T-helper 2 cell treated with Interferon-gamma antibody and Interleukin-4, amounts not matched to agents 100 ng/mL and 5 ng/mL, for 36 hours (primary cell): ENCODE results near the gene SLC25A10. TPM values are rescaled to one million over a fixed set of nuclear protein-coding genes. Genes with fewer than 3 reads are reported as not detected.

Source experiments
- intact Hi-C: fragments of 100-400 bp; cut with micrococcal nuclease; formaldehyde crosslinking; loops from one replicate; pipeline ENCODE4 v1.15.1; 2023
- total RNA-seq: library from RNA; stranded (reverse); gene quantifications from 2 replicates; pipeline ENCODE4 v1.2.3, GENCODE V29; 2022

Gene SLC25A10
- total RNA-seq, 1 donor from 2014 or later, result 36.6 TPM

DNA sequence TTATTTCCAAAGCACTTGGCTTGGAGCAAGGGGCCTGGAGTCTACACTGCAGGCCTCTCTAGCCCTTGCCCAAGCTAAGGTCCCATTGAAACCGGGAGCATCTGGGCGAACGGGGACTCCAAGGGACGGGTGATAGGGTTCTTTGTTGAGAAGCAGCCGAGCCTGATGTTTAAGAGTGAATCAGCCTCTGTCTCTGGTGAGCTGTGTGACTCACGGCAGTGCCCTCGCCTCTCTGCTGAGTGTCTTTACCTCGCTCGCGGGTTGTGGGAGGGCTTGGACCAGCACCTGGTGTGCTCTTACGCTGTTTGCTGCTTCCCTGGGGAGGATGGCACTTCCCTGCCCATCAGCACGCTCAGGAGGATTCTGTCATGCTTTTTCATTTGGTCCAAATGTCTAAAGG lies 27.0 kb upstream of the SLC25A10 start:
- intact Hi-C loops, result no loop called here

DNA sequence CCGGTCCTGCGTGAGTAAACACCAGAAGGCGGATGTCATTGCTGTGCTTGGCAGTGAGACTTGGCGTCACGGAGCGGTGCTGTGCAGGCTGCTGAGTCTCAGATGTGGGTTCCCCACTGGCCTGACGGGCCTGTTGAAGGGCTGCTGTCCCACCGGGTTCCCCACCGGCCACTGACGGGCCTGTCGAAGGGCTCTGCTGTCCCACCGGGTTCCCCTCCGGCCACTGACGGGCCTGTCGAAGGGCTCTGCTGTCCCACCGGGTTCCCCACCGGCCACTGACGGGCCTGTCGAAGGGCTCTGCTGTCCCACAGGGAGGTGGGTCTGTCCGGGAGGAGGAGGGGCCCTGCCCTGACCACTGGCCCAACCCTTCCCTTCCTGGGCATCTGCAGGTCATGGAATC lies 25.5 kb upstream of the SLC25A10 start:
- intact Hi-C loops, result no loop called here

GRCh38 chr17:81687770-81688541 lies 24.1 kb upstream of the SLC25A10 start:
- intact Hi-C loops, result no loop called here

DNA sequence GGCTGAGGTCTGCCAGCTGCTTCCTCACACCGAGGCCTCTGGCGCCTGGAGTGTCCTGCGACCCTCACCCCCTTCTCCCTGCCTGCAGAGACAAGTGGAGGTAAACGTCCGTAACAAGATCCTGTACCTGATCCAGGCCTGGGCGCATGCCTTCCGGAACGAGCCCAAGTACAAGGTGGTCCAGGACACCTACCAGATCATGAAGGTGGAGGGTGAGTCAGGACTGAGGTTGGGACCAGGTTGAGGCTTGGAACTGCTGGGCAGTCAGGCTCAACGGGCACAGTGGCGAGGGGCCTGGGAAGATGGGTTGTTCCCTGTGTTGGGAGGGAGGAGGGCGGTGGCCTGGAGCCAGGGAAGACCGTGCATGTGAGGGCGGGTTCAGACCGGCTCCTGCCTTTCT lies 23.5 kb upstream of the SLC25A10 start:
- intact Hi-C loops, result no loop called here

GRCh38 chr17:81690066-81690465 lies 22.0 kb upstream of the SLC25A10 start:
- intact Hi-C loops, result no loop called here

DNA sequence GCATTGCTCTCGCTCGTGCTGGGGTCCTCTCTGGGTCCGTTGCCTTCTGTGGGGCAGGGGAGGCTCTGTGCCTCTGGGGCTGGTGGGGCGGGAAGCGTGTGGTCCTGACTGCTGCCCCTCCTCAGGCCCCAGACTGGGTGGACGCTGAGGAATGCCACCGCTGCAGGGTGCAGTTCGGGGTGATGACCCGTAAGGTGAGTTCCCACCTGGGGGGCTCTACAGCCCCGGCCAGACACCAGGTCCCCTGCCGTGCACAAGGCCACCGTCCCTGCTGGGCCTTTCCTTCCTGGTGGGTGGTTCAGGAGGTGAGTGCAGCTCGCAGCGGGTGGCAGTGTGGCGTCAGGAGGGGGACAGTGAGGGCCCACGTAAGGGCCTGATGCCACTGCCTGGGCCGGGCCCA lies 21.5 kb upstream of the SLC25A10 start:
- intact Hi-C loops, result no loop called here

DNA sequence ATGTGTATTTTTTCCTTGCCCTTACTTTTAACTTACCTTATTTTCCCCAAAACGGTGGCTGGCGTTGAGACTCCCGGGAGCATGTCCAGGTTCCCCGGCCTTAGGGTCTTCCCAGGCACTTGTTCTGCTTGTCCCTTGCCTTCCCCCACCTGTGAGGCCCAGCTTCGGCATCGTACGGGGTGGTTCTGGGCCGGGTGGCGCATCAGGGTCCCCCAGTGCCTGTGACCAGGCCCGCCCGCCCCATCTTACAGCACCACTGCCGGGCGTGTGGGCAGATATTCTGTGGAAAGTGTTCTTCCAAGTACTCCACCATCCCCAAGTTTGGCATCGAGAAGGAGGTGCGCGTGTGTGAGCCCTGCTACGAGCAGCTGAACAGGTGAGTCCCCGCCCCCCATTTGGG lies 20.9 kb upstream of the SLC25A10 start:
- intact Hi-C loops, result no loop called here

DNA sequence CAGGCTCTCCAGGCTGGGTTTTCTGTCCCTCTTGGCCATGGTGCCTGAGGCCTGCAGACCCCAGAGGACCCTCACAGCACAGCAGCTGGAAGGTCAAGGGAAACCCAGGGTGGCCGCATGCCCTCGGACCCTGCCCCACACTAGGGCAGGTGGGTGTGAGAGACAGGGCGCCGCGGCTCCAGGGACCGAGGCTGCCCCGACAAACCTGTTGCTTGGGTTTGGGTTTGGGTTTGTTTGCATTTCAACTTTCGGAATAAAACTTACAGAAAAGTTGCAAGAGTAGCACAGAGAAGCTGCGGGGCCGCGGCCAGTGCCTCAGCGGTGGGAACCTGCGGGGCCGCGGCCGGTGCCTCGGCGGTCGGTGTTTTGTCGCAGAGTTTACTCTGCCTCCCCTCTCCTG lies 20.5 kb upstream of the SLC25A10 start:
- intact Hi-C loops, result no loop called here

GRCh38 chr17:81693509-81694210 lies 18.4 kb upstream of the SLC25A10 start:
- intact Hi-C loops, result no loop called here

DNA sequence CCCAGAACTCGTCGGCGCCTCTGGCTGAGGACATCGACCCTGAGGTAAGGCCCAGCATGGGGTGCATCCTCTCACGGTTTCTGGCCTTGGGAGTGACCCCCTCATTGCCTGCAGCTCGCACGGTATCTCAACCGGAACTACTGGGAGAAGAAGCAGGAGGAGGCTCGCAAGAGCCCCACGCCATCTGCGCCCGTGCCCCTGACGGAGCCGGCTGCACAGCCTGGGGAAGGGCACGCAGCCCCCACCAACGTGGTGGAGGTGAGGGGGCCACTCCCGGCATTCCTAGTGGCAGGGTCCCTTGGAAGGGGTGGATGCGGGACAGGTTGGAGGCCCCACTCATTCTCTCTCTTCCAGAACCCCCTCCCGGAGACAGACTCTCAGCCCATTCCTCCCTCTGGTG lies 17.3 kb upstream of the SLC25A10 start:
- intact Hi-C loops, result no loop called here

DNA sequence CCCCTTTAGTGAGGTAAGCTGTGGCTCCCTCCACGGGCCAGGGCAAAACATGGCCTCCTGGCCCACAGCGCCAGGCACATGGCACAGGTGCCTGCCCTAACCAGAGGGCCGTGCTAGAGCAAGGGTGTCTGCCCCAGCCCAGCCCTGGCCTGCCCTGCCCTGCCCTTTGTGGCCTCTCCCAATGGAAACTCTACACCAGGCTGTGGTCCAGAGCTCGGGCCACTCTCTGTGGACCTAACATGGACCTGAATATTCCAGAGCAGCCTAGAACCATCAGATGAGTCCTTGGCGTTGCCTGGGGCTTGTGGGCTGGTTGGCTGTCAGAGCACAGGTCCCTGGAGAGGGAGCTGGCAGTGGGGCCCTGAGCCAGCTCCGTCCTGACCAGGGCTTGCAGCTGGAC lies 16.9 kb upstream of the SLC25A10 start:
- intact Hi-C loops, result no loop called here

DNA sequence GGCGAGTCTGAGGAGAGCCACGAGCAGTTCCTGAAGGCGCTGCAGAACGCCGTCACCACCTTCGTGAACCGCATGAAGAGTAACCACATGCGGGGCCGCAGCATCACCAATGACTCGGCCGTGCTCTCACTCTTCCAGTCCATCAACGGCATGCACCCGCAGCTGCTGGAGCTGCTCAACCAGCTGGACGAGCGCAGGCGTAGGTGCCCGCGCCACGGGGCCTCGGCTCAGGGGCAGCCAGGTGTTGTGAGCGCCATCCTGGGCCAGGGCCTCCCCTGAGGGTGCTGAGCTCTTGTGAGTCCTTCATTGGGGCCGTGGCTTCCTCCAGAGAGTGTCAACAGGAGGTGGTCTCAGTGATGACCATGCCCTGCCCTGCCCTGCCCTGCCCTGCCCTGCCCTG lies 16.3 kb upstream of the SLC25A10 start:
- intact Hi-C loops, result no loop called here

- intact Hi-C loops, result no loop called here
Measured at GRCh38 chr17:81696218-81696941, 15.7 kb upstream of the SLC25A10 start.

DNA sequence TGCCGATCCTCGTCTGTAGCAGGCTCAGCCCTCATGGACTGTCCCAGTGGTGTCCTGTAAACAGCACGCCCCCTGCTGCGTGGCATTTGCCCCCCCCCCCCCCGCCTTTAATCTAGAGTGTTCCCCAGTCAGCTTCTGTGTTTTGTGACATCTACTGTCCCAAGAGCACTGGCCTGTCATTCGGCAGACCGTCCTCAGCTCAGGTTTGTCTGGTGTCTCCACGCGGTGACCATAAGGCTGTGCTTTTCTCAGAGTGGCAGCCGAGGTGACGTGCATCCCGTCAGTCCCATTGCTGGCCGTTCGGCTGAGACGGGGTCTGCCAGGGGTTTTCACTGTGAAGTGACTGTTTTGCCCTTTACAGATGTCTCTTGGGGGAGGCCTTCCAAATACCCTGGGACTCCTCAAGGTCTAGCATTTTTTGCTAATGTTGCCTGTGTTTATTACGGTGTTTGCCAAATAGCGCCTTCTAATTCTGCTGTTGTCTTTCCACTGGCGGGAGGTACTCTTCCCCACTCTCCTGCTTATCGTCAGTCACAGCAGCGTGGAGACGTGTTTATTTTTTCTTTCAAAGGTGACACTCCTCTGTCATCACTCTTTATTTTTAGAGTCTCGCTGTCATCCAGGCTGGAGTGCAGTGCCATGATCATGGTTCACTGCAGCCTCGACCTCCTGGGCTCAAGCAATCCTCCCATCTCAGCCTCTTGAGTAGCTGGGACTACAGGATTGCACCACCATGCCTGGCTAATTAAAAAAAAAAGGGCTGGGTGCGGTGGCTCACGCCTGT lies 14.6 kb upstream of the SLC25A10 start:
- intact Hi-C loops, result no loop called here

GRCh38 chr17:81700353-81701287 lies 11.5 kb upstream of the SLC25A10 start:
- intact Hi-C loops, result no loop called here

DNA sequence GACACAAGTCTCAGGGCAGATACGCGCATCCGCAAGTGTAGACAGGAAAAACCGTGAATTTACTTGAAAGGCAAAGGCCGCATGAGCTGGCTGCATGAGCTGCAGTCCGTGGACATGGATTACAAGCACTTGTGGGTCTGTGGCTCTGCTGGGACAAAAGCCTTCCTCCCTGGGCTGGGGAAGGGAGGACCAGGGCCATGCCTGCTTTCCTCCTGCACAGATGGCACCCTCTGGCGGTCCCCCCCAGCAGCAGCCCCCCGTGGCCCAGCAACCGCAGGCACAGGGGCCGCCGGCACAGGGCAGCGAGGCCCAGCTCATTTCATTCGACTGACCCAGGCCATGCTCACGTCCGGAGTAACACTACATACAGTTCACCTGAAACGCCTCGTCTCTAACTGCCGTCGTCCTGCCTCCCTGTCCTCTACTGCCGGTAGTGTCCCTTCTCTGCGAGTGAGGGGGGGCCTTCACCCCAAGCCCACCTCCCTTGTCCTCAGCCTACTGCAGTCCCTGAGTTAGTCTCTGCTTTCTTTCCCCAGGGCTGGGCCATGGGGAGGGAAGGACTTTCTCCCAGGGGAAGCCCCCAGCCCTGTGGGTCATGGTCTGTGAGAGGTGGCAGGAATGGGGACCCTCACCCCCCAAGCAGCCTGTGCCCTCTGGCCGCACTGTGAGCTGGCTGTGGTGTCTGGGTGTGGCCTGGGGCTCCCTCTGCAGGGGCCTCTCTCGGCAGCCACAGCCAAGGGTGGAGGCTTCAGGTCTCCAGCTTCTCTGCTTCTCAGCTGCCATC lies 10.6 kb upstream of the SLC25A10 start:
- intact Hi-C loops, result no loop called here

- intact Hi-C loops, result loop anchor here (1.0 kb wide), 1 partner anchor 9 kb away; the partner anchor contains the start of gene SLC25A10
Measured at GRCh38 chr17:81702934-81703746, 8.9 kb upstream of the SLC25A10 start, which contains the start of gene MRPL12. Gene MRPL12, plus strand, starts transcription at chr17:81703367. Its CDS starts 135 bp downstream, at chr17:81703502.
